Progenitor cell of endocrine pancreas (in vitro differentiated cells): ENCODE results near the gene DUSP7. TPM values are rescaled to one million over a fixed set of nuclear protein-coding genes. Genes with fewer than 3 reads are reported as not detected.

ENCODE experiments used
- DNase-seq: peaks from one replicate; pipeline ENCODE4 v3.0.0; 2021; ENCODE audit warnings: low spot score; ENCODE audit not compliant: unreplicated experiment
- H3K27ac Mint-ChIP-seq: 2 replicates; pipeline ENCODE4 v1.8.0; 2021; ENCODE audit warnings: mild to moderate bottlenecking, moderate library complexity, mixed read lengths
- H3K27me3 Mint-ChIP-seq: 2 replicates; pipeline ENCODE4 v1.8.0; 2021; ENCODE audit warnings: mixed read lengths
- H3K36me3 Mint-ChIP-seq: 2 replicates; pipeline ENCODE4 v1.8.0; 2022; ENCODE audit warnings: mixed read lengths; ENCODE audit not compliant: insufficient read depth
- H3K4me1 Mint-ChIP-seq: 2 replicates; pipeline ENCODE4 v1.8.0; 2021; ENCODE audit warnings: low read depth, mixed read lengths
- H3K4me3 Mint-ChIP-seq: 2 replicates; pipeline ENCODE4 v1.8.0; 2021; ENCODE audit warnings: low read depth, mild to moderate bottlenecking, moderate library complexity, mixed read lengths
- H3K9me3 Mint-ChIP-seq: 2 replicates; pipeline ENCODE4 v1.8.0; 2021; ENCODE audit warnings: low read depth, mixed read lengths
- CTCF ChIP-seq: fragments of 200-600 bp; sonication (generic); IDR thresholded peaks from one replicate; pipeline ENCODE4 v1.5.0; 2021; ENCODE audit warnings: antibody characterized with exemption, mild to moderate bottlenecking; ENCODE audit not compliant: unreplicated experiment
- total RNA-seq: library from RNA; stranded (reverse); gene quantifications from 2 replicates; pipeline ENCODE4 v1.2.1, GENCODE V29; 2021

Gene DUSP7
- total RNA-seq, 1 donor from 2014 or later = 10.3 TPM

- DNase-seq = no peak
- Mint-ChIP-seq H3K4me3 (no peak overlapping the region), H3K27me3 (peaks cover 9% of the 10 kb centered on the region), H3K9me3 (no peaks in the 10 kb centered on the region), H3K4me1 (peaks cover 19% of the 10 kb centered on the region), H3K27ac (no peak overlapping the region), H3K36me3 (no peaks in the 10 kb centered on the region)
- TF ChIP-seq CTCF = no peak
Measured at GRCh38 chr3:52084954-52085680, 28.7 kb upstream of the DUSP7 start.

- Mint-ChIP-seq H3K9me3 (no peaks in the 10 kb centered on the region), H3K27me3 (peaks cover 9% of the 10 kb centered on the region), H3K27ac (no peak overlapping the region), H3K4me1 (peaks cover 17% of the 10 kb centered on the region), H3K36me3 (no peaks in the 10 kb centered on the region), H3K4me3 (no peak overlapping the region)
- TF ChIP-seq CTCF = no peak
- no peak for DNase-seq
Measured at GRCh38 chr3:52084216-52084945, 28.0 kb upstream of the DUSP7 start.

GRCh38 chr3:52083556-52084087, 27.3 kb upstream of the DUSP7 start:
- no peak for DNase-seq
- no peak overlapping the region for H3K4me3 Mint-ChIP-seq
- no peaks in the 10 kb centered on the region for H3K9me3 Mint-ChIP-seq

GRCh38 chr3:52082951-52083350, 26.6 kb upstream of the DUSP7 start:
- DNase-seq = no peak
- Mint-ChIP-seq H3K27ac (no peak overlapping the region), H3K4me3 (no peak overlapping the region), H3K4me1 (peaks cover 15% of the 10 kb centered on the region), H3K9me3 (no peaks in the 10 kb centered on the region), H3K27me3 (peaks cover 9% of the 10 kb centered on the region), H3K36me3 (no peaks in the 10 kb centered on the region)
- TF ChIP-seq CTCF = no peak

More at GRCh38 chr3:52083556-52084087, 27.3 kb upstream of the DUSP7 start:
- no peak overlapping the region for H3K27ac Mint-ChIP-seq
- H3K4me1 Mint-ChIP-seq = peaks cover 15% of the 10 kb centered on the region
- peaks cover 9% of the 10 kb centered on the region for H3K27me3 Mint-ChIP-seq
- TF ChIP-seq CTCF = no peak
- H3K36me3 Mint-ChIP-seq = no peaks in the 10 kb centered on the region

GRCh38 chr3:52080830-52081719, 24.7 kb upstream of the DUSP7 start:
- Mint-ChIP-seq H3K4me3 (no peak overlapping the region), H3K27ac (peak overlapping the region; percentile 26), H3K9me3 (no peaks in the 10 kb centered on the region), H3K4me1 (peaks cover 15% of the 10 kb centered on the region), H3K36me3 (no peaks in the 10 kb centered on the region), H3K27me3 (peaks cover 9% of the 10 kb centered on the region)
- TF ChIP-seq CTCF = no peak
- DNase-seq = no peak
